GM19238 (cell line): ENCODE measurements around the gene COPS8.

ENCODE experiments used
- DNase-seq: peaks from one replicate; pipeline ENCODE4 v3.0.0; 2011; ENCODE audit warnings: low spot score; ENCODE audit not compliant: insufficient read length

COPS8 gene

DNA sequence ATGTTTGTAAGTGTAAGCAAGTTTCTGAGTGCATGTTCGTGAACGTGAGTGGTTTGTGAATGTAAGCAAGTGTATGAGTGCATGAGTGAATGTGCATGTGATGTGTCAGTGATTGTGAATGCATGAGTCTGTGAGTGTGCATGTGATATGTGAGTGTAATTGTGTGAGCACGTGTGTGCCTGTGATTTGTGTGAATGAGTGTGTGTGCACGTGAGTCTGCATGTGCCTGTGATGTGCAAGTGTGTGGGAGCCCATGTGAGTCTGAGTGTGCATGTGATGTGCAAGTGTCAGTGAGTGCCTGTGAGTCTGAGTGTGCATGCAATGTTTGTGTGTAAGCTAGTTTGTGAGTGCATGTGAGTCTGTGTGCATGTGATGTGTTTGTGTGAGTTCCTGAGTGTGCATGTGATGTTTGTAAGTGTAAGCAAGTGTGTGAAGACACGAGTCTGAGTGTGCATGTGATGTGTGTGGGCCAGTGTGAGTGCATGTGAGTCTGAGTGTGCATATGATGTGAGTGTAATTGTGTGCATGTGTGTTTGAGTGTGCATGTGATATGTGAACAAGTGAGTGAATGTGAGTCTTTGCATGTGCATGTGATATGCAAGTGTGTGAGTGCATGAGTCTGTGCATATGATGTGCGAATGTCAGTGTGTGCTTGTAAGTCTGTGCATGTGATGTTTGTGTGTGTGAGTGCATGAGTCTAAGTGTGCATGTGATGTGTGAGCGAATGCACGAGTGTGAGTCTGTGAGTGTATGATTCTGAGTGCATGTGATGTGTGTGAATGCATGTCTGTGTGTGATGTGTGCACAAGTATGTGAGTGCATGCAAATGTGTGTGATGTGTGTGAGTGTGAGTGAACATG is 45.1 kb downstream of the COPS8 start:
- no peak for DNase-seq

DNA sequence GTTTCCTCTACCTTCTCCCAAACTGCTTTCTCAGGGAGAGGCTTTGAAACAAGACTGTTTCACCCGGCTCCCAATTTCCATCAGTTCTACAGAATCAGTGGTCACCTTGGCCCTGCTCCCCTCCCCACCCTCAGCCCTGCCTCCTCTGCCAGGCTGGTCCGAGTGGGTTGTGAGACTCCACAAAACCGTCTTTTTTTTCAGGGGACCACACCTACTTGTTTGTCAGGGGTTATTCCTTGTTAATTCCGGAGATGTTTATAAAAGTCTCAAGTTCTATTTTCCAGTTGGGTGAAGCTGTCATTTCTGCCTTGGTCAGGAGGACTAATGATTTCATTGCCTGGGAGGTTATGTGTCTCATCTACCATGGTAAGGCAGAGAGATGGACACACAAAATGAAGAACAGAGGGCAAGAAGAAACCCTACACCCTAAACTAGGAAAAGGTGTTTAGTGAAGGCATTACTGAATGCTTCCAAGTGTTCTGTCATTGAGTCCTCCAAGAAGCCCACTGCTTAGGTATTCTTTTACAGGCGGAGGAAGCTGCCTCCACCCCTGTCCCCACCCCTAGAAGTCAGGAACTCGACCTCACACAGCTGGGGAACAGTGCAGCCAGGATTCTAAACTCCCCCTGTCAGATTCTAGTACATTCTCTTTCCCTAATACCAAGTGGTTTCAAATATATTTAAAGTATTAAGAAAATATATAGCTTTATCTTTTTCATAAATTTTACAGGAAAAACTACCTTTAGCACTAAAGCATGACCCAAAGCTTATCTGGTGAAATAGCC is 46.3 kb downstream of the COPS8 start:
- no peak for DNase-seq

DNA sequence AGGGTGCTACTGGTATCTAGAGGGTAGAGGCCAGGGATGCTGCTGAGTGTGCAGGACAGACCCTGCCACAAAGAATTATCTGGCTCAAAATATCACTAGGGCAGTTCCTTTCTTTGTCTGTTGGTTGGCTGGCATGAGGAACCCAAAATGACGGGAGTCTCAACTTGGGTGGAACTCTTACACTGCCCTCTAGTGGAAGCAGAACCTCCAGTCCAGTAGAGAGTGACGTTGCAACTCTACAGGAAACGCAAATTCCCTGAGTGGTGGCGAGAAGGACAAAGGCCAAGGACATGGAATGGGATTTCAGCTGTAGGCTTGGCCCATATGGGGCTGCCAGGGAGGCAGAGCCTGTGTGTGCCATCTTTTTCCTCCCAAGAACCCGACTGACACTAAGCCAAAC is 47.1 kb downstream of the COPS8 start:
- DNase-seq = no peak

DNA sequence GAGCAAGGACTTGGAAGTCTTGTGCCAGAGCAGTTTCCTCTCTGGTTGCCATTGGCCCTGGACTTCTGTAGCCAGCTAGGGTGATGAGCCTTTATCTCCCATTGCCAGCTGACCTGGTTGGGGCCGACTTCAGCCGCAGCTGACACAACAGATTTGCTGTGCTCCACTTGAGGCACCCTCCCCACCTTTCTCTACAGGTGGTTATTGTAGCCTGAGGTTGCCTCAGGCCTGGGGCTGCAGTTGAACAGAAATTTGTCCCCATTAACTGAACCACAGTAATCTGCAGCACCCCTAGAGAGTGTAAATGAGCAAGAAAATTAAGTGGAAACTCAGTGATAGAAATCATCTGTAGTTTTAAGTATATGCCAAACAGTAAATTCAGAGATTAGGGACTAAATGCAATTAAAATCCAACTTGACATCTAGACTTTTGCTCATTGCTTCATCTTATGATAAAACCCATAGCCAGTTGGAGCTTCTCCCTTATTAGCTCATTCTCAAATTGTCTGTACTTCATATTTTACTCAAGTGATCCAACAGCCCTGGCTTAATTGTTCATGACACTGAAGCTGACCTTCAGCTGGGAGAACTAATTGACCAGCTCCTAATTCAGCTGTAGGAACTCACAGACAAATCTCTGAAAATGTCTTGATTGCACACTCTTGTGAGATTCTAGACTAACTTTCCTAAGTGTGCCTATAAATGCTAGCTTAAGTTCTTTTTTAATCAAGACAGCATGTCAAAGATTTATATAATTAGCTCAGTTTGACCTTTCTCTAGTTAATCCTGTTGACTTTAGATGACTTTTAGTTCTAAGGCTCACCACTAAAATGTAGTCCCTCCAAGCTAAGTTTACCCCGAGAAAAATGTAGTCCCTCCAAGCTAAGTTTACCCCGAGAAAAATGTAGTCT is 48.9 kb downstream of the COPS8 start:
- DNase-seq = no peak

DNA sequence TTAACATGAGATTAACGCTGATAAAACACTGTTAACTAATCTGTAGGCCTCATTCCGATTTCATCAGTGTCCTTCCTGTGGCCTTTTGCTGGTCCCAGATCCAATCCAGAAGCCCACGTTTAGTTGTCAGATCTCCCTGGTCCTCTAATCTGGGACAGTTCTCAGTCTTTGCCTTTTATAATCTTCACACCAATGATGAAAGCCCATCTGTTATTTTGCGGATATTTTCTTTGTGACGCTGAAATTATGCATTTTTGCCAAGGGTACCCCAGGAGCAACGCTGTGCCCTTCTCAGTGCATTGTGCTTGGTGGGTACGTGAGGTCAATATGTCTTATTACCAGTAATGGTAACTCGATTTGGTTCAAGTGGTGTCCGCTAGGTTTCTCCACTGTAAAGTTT is 51.1 kb downstream of the COPS8 start:
- no peak for DNase-seq

DNA sequence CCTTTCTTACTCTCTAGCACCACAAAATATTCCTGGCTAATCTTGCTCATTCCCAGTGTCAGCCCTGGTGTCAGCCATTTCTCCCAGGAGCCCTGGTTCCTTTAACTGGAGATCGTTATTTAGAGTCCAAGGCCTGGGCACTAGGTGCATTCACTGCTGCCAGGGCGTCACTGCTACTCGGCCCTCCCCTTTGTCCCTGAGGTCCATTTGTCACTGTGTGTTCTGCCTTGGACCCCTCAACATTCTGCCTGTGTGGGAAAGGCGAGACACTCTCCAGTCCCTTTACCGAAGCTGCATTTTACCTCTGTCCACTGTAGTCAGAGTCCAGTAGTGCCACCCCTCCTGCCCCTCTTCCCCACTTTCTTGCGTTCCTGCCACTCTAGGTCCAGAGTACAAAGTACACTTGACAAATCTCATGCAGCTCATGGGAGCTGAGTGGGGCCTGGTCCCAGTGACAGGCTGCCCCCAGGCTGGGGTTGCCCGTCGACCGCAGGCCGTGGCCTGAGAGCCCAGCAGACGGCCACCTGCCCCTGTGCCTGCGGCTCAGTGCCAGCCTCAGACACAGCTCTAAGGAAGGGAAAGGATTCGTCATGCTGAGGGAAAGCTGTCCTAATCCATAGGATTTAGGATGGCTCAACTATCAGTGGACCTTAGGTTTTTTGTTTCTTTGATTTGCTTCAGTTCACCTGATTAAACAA is 52.1 kb downstream of the COPS8 start:
- DNase-seq = no peak

DNA sequence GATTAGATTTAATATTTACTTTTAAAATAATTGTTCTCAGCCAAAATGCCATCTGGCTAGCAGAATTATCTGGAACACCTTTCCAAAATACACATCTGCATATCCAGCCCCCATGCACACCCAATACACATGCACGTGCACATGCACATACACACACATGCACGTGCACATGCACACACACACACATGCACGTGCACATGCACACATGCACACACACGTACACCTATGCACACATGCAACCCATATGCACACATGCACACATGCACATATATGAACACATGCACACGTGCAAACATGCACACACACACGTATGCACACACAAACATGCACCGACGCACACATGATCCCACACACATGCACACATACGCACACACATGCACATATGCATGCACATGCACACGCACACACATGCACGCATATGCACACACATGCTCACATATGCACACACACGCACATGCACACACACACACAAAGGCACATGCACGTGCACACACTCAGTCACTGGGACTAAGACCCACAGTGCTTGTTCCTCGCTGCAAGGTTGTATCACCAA is 53.5 kb downstream of the COPS8 start:
- no peak for DNase-seq

DNA sequence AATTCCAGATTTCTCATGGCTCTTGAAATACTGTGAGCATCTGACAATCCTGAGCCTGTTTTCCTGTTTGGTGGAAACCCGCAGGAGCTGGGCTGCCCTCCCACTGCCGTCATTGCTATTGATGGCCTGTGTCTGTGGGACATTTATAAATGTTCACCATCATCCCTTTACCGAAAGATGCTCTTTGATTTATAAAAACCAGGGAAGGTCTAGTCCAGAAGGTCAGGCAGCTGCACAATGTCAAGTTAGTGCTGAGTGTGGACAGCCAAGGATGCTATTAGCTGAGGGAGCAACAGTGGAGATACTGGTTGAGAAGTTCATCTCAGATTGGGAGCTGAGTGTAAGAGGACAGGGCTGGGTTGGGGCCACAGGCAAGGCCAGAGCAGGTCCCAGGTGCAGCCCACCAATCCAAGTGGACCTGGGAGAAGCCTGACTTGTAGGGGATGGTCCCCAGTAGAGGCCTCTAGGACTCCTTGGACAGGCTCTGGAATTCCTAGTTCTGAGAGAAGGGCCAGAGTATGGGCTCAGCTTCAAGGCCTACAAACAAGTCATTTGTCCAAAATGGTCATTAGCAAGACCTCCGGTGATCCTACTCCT is 55.1 kb downstream of the COPS8 start:
- DNase-seq = no peak

DNA sequence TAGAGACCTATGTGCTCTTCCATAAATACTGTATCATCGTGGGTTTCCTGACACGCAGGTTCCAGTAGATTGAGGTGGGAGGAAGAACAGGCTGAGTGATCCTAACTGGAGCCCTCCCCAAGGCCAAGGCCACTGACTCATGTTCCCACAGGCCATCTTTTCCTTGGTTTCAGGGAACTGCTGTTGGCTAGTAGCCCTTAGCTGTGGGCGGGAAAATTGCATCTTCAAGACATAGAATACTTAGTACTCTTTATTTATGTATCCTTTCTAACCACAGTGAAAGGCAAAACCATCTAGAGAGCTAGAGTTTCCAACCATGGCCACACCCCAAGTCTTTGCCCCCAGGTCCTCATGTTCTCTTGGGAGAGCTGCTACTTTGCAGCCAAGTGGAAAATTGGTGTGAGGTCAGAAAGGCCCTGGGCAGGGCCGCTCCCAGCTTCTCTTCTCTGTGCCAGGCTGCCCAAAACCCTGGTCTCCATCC is 55.9 kb downstream of the COPS8 start:
- no peak for DNase-seq

DNA sequence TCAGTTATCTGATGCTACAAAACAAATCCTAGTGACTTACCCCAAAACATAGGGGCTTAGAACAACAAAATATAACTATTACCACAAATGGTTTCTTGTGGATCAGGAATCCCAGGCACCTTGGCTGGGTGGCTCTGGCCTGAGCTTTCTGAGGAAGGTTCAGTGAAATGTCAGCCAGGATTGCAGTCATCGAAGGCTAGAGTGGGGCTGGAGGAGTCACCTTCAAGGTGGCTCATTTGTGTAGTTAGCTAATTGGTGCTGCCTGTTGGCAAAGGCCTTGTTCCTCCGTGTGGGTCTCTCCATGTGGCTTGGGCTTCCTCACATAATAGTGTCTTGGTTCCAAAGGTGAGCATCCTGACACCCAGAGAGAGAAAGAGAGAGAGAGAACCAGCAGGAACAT is 57.4 kb downstream of the COPS8 start:
- DNase-seq = no peak

DNA sequence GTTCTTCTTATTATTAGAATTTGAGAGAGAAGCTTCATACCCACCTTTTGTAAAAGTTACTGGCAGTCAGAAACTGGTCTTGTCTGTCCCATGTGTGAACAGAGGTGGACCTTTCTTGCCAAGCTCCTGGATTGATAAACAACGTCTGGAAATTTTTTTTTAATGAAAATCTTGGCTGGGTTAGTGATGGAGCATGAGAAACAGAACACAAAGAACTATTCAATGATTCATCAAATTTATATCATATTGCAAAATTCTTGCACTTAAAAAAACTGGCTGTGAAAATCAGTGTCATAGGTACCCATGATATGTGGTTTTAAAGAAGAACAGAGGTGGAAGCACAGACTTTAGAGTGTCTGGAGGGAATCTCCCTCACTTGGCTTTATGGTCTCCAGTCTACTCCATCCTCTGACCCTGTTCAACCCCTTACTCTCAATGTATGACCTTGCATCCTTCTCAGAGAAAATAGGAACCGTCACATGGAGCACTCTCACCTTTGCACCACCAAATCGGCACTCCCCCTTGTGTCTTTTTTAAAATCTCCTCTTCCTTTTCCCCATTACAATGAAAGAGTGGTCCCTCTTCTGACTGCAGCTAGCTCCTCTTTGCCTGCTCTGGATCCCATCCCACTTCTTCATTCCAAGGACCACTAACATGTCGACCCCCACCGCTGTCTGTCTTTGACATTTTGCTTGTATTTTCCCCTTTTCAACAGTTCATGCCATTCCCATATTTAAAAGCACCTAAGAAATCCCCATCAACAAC is 58.2 kb downstream of the COPS8 start:
- DNase-seq = no peak

DNA sequence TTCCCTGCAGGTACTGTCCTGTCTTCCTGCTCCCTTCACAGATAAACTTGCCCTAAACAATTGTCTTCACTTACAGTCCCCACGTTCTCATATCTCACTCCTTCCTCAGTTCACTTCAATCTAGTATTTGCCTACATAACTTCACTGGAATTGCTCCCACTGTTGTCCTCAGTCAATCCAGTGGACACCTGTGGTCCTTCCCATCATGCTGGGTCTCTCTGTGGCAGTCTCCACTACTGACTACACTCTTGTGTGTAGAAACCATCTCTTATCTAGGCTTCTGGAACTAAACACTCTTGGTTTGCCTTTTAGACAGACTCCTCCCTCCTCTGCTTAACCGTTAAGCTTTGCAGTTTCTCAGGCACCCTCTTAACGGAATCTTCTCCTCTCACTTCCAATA is 58.8 kb downstream of the COPS8 start:
- DNase-seq = no peak

DNA sequence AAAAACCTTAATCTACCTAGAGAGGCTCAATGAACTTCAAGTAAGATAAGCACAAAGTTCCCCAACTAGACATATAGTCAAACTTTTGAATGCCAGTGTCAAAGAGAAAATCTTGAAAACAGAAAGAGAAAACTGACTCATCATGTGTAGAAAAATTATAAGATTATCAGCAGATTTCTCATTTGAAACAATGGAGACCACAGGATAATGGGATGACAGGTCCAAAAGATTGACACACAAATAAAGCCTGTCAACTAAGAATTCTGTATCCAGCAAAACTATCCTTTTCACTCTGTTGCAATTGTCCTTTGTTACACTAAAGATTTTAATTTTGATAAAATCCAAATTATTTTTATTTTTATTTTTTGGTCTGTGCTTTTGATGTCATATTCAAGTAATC is 61.6 kb downstream of the COPS8 start:
- no peak for DNase-seq

DNA sequence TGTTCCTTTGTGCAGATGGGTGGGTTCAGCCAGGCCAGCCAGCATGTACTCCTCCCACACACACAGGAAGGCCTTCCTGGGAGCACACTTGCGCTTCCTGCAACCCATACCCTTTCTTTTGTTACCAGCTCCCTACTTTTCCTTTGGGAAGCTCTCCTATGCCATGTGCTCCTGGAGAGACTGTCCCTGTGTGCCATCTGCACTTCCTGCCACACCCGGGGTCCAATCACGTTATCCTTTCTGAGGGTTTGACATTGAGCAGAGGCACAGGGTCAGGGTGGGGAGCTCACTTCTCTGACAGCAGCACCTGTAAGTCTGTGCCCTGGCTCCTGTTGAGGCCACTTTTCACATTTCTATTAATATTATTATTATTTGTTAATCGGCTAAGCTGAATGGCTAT is 62.9 kb downstream of the COPS8 start:
- no peak for DNase-seq

DNA sequence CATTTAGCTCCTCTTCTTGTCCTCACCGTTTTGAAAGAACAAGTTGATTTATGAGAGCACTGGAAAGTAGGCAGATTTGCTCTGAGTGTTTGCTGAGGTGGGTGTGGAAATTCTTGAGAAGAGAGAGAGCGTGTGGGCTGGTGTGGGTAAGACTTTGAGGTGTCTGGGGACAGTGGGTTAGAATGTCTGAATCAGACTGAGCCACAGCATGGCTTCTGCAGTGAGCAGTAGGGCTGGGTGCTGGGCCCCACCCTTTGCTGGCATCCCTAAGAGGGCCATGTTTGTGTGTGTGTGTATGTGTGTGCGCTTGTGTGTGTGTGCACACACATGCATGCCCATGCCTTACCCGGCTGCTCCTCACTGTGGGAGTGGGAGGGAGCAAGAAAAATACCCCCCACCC is 63.7 kb downstream of the COPS8 start:
- no peak for DNase-seq
